ENCODE data around the gene NMUR2.

NMUR2 gene

GRCh38 chr5:152369298-152369697, 35.8 kb downstream of the NMUR2 start:
- ChIA-PET CTCF (interaction anchor here (0.7 to 1.0 kb wide), 2 partner anchors 34 to 253 kb away, joined by 3 read pairs; no protein-coding TSS in a partner anchor), POLR2A (no interaction called here)
- no peak for TF ChIP-seq ZNF169 (tag by site-specific recombination; IDR thresholded peaks at IDR 0.05)
- TF ChIP-seq SP7 (tag by site-specific recombination; IDR thresholded peaks at IDR 0.05) = no peak
- no peak for TF ChIP-seq ZNF175 (tag by site-specific recombination; IDR thresholded peaks at IDR 0.05)
- no peak for TF ChIP-seq ZNF626 (tag by site-specific recombination; IDR thresholded peaks at IDR 0.05)
- TF ChIP-seq ZNF623 (tag by site-specific recombination; IDR thresholded peaks at IDR 0.05) = no peak
- TF ChIP-seq ZNF37A (tag by site-specific recombination; IDR thresholded peaks at IDR 0.05) = no peak
- TF ChIP-seq ZNF791 (tag by site-specific recombination; IDR thresholded peaks at IDR 0.05) = no peak
- no peak for TF ChIP-seq ZNF530 (tag by site-specific recombination; IDR thresholded peaks at IDR 0.05; ENCODE audit: low read depth)
- no peak for TF ChIP-seq SETDB1 (IDR thresholded peaks at IDR 0.05; ENCODE audit: insufficient read length, low read length)
- no peak for TF ChIP-seq ZNF426 (tag by site-specific recombination; IDR thresholded peaks at IDR 0.05)
- no peak for TF ChIP-seq ZNF280D (tag by site-specific recombination; IDR thresholded peaks at IDR 0.05)
- no peak for TF ChIP-seq OVOL3 (tag by site-specific recombination; IDR thresholded peaks at IDR 0.05)
- TF ChIP-seq ZNF394 (tag by site-specific recombination; IDR thresholded peaks at IDR 0.05; ENCODE audit: borderline replicate concordance) = no peak
- TF ChIP-seq ZNF138 (tag by site-specific recombination; IDR thresholded peaks at IDR 0.05; ENCODE audit: borderline replicate concordance) = no peak
- TF ChIP-seq ZSCAN5A (tag by site-specific recombination; IDR thresholded peaks at IDR 0.05) = no peak
- TF ChIP-seq PATZ1 (tag by site-specific recombination; IDR thresholded peaks at IDR 0.05) = no peak
- TF ChIP-seq ZNF416 (tag by site-specific recombination; IDR thresholded peaks at IDR 0.05) = no peak
- H3K4me3 ChIP-seq (ENCODE audit: low read depth, low read length) = no peak overlapping the region
- no peaks in the 10 kb centered on the region for H3K4me1 ChIP-seq (ENCODE audit: control insufficient read depth, insufficient read depth, low read length)
- H3K9me3 ChIP-seq (ENCODE audit: control insufficient read depth, insufficient read depth, low read depth, low read length) = no peaks in the 10 kb centered on the region
- no peaks in the 10 kb centered on the region for H3K36me3 ChIP-seq (ENCODE audit: control insufficient read depth in 2 of 2, insufficient read depth in 1 of 2, low read length in 2 of 2)
- no peak overlapping the region for H3K27ac ChIP-seq (ENCODE audit: extremely low read depth, low read depth, low read length)

GRCh38 chr5:152367554-152367953, 37.5 kb downstream of the NMUR2 start:
- H3K4me3 ChIP-seq (ENCODE audit: low read depth, low read length) = no peak overlapping the region
- POLR2A ChIA-PET = no interaction called here
- no peaks in the 10 kb centered on the region for H3K36me3 ChIP-seq (ENCODE audit: control insufficient read depth in 2 of 2, insufficient read depth in 1 of 2, low read length in 2 of 2)
- H3K9me3 ChIP-seq (ENCODE audit: control insufficient read depth, insufficient read depth, low read depth, low read length) = no peaks in the 10 kb centered on the region
- no peaks in the 10 kb centered on the region for H3K4me1 ChIP-seq (ENCODE audit: control insufficient read depth, insufficient read depth, low read length)
- CTCF ChIA-PET = interaction anchor here (1.1 kb wide), 1 partner anchor 146 kb away, joined by 4 read pairs; no protein-coding TSS in a partner anchor
- no peak overlapping the region for H3K27ac ChIP-seq (ENCODE audit: extremely low read depth, low read depth, low read length)
- TF ChIP-seq HOXD13 (CRISPR knock-in tag; IDR thresholded peaks at IDR 0.05; ENCODE audit: borderline replicate concordance) (no peak), ZNF24 (tag by site-specific recombination; IDR thresholded peaks at IDR 0.05) (no peak), ZNF76 (tag by site-specific recombination; IDR thresholded peaks at IDR 0.05; ENCODE audit: borderline replicate concordance, low read depth) (no peak), PRDM1 (tag by site-specific recombination; IDR thresholded peaks at IDR 0.05) (no peak), ZSCAN5A (tag by site-specific recombination; IDR thresholded peaks at IDR 0.05) (no peak), KLF17 (tag by site-specific recombination; IDR thresholded peaks at IDR 0.05) (no peak), ZNF362 (tag by site-specific recombination; IDR thresholded peaks at IDR 0.05) (no peak), ZNF692 (tag by site-specific recombination; IDR thresholded peaks at IDR 0.05) (no peak), ZNF10 (tag by site-specific recombination; IDR thresholded peaks at IDR 0.05) (no peak)
